Epidermal melanocyte (primary cell): ENCODE results near the gene NPTX1.

ENCODE experiments used
- DNase-seq: peaks from one replicate; pipeline ENCODE4 v3.0.0; 2011; ENCODE audit warnings: low spot score; ENCODE audit not compliant: insufficient read length

The NPTX1 gene

DNA sequence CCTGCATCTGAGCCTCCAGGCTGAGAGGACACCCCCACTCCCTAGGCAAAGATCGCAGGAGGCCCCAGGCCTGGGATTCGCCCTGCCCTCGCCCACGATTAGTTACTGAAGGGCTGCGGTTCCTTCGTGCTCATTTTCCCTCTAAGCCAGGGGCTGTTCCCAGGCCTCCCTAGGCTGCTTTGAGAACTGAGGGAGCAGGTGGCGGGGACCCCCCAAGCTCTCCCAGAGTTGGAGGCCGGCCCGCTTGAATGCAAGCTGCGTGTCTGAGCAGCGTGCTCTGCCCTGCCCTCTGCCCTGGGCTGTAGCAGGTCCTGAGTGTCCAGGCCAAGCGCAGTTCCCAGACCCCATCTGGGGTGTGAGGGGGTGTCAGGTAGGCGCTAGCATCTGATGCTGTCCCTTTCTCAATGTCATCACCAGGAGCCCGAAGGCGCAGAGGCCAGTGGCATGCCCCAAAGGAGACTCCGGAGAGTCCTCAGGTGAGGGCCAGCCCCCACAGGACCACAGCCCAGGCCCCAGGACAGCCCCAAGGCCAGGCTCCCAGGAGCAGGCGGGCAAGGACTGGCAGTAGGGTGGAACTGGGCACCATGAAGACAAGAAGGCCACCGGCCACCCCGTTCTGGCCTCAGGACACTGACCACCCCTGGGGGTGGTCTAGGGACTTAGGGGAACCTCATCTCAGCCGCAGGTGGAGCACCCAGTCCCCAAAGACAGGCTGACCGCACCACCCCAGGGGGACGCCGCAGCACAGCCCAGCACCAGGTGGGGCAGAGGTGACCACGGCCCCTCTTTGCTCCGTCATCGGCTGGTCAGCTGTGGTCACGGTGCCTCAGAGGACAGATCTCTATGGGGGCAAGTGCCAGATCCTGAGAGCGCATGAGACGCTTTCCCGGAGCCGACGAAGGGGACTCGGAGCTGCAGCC, 46.8 kb downstream of the NPTX1 start:
- no peak for DNase-seq

DNA sequence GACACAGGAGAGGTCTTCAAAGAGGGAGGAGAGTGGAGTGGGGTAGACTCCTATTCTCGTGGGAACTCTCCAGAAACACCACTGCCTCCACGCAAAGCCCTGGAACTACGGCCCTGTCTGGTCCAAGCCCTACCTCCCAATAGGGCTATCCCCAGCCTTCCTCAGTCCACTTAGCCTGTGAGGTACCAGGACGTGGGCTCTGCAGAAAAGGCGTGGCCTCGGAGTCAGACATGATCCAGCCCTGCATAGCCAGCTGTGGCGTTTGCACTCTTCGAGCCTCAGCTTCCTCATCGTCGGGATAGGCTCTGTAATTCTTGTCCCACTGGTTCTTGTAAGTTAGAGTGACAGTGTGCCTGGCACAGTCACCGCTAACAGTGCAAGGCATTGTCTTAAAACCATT, 47.6 kb downstream of the NPTX1 start:
- DNase-seq: no peak

DNA sequence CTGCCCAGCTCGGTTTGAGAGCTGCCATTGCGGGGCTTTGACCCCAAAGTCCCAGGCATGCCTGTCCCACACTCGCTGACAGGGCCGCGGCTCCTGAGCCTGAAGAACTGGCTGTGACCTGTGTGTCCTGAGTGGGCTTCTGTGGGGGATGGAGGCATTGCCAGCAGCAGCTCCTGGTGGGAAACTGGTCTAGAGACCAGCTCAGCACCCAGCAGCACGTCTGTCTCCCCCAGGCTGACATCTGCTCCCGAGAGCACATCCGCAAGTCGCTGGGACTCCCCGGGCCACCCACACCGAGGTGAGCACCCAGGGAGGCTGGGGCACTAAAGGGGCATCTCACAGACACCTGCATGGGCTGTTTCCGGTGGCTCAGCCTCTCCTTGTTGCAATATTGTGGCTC, 48.0 kb downstream of the NPTX1 start:
- no peak for DNase-seq

DNA sequence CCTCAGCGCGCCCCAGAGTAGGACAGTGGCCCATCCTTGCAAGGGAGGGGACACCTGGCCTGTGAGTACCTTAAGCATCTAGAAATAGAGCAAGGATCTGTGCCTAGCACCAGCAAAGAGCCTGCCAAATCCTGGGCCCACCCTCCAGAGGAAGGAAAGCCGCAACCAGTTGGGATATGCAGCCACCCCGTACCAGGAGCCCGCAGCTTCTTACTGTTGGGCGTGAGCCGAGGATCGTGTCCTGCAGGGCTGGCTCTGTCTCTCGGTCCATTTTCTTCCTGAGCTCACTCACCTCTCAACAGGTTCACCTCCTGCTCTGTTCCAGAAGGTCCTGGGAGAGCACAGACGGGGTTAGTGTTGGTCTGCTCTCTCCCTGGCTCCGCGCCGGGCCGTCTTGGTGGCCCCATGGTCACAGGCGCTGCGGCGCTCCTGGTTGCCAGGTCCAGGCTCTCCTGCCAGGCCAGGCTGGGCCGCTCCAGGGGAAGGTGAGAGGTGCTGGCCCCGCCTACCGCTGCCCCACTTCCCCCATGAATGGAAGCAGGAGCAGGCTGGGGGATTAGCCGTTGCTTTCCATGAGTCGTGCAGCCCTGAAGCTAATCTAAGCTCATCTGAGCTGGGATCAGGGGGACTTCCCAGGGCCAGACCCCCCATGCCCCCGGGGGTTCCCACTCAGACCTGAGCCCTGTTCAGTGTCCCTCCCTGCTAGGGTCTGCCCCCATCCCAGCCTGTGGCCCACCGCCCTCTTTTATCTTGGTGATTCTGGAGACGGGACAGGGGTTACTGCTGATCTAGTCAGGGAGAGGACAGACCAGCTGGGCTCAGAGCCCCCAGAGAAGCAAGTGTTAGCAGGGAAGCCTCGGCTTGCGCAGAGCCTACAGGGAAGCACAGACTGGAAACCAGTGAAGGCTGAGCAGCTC, 48.8 kb downstream of the NPTX1 start:
- no peak for DNase-seq

DNA sequence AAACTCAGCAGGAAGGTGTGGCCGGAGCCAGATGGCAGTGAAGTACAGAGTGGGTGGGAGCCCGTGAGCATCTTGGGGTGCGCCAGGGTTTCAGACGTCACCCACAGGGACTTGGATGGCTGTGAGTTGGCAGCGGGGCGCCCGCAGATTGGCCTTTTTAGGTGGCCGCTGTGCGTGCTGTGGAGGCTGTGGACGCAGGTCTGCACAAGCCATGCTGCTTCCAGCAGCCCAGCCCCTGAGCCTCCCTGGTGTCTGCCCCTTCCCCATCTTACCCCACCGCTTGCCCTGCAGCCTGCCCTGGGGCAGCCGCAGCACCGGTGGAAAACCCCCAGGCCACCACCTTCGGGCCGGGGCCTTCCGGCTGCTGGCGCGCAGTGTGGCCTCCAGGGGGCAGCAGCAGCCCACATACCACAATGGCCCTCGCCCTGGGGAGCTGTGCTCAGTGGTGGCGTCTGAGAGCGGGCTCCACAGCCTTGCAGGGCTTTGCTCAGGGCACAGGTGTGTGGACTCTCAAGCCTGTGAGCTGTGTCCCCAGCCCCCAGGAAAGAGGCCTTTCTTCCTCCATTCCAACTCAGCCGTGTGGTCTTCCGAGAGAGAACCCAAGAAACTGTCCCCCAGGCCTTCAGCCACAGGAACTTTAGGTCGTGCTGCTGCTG, 49.6 kb downstream of the NPTX1 start:
- peak; percentile 92 for DNase-seq

DNA sequence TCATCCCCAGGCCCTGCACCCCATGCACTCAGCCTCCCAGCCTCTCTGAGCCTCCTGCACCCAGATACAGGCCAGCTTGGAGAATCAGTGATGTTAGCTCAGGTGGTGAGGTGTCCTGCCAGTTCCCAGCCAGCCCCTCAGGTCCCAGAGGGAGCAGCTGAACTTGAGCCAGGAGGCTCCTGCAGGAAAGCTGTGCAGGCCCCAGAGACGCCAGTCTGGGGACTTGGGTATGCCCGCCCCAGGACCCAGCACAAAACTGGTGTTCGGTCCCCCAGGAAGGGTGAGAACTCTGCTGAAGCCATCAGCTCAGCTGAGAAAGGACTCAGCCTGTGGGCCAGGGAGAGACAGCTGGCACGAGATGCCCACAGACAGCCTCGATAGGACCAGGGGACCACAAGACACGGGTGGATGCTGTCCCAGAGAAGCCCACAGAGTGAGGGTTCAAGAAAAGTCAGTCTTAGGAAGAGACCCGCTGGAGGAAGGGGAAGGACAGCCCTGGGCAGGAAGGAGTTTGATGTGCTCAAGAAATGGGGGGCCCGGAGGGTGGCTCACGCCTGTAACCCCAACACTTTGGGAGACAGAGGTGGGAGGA, 50.5 kb downstream of the NPTX1 start:
- DNase-seq: peak; percentile 16

DNA sequence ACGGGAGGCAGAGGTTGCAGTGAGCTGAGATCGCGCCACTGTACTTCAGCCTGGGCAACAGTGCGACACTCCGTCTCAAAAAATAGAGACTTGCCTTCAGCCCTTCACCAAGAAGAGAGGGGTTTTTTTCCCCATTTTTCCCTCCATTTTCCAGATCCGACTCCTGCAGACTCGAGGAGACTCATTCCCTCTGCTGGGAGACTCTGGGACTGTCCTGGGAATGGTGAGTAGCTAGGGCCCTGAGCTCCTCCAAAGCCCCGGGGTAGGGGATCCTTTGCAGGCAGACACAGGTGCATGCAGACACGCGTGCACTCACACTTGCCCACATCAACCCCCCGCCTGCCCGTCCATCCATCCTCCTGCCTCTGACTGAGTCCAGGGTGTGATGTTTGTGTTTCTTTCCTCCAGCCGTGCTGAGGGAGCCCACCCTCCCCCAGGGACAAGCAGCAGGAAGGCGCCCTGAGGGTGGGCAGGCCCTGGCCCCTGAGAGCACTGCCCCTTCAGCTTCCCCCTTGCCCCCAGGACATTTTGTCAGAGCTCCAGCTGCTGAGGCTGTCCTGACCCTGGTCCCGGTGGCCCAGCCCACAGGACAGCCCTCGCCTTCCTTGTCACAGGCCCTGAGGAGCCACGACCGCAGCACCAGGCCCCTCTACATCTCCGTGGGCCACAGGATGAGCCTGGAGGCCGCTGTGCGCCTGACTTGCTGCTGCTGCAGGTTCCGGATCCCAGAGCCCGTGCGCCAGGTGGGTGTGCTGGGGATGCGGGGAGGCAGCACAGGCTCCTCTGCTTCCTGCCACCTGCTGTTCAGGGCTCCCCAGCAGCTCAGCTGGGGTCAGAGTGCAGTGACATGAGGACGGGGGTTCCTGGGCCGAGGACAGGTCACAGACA, 51.3 kb downstream of the NPTX1 start:
- DNase-seq: peak; percentile 3

DNA sequence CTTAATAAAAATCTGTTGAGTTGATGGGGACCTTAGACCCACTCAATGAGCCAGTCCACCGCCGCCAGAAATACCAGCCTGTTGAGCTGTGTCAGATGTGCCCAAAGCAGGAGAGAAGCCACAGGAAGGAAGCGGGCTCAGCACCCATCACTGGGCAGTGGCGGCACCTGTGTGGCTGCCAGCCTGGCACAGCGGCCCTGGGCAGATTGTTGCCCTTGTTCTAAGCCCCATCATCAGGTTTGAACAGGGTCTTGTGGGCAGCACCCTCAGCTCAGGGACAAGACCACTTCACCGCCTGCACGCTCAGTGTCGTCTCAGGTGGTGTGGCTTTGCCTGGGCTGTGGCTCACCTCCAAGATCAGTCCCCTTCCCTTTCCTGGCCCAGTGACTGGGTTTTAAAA, 52.1 kb downstream of the NPTX1 start:
- DNase-seq: peak; percentile 8

DNA sequence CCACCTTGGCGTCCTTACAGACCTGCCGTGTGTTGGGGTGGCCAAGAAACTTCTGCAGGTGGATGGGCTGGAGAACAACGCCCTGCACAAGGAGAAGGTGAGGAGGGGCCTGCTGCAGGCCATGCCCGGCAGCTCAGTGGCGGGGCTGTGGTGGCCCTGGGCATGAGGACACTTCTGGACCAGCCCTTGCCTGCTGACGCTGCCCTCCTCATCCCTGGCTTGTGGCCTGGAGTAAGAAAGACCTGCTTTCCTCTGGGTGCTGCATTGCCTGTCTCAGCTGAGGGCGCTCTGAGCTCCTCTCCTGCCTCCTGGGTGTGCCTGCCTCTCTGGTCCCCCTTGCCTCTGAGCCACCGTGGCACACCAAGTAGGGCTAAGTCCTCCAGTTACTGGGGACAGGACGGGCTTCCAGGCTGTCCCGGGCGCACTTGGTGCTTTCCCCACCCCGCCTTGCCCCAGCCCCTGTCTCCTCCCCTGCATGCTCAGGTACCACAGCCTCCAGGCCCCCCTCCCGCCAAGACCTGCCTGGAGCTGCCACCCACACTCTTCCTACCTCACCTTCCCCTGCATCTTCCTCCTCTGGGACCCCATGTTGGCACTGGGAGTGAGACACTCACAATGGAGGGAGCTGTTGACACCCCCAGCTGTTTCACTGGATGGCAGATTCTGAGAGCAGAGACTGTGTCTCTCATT, 52.7 kb downstream of the NPTX1 start:
- DNase-seq: no peak

DNA sequence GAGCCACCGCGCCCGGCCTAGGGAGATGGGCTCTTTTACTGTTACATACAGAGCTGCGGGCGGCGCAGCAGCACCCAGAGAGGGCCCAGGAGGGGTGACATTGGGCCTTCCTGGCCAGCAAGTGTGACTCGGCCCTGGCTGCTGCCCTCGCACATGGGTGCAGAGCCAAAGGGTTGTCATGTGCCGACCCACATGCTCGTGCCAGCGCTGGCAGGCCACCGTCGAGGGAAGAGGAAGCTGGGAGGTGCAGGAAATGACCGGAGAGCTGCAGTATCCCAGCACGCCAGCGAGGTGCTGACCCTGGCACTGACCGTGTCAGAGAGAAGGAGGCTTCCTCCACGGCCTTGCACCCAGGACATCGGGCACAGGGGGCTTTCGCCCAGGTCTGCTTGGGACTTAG, 53.4 kb downstream of the NPTX1 start:
- no peak for DNase-seq

DNA sequence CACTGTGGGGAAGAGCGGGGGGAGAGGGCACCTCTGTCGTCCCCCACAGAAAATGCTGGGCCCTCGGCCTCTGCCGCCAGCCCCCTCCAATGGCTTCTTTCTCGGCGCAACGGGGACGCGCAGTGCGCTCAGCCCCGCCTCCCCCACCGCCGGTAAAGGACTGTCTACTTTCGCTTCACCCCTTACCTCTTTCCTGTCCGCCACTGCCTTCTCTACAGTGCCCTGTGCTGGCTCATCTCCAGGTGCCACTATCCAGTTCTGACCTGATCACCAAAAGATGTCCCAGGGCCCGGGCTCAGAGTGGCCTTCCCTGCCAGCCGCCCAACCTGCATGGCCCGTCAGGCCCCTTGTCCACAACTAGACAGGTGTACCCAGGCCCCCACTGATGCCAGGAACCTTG, 54.1 kb downstream of the NPTX1 start:
- DNase-seq: no peak

DNA sequence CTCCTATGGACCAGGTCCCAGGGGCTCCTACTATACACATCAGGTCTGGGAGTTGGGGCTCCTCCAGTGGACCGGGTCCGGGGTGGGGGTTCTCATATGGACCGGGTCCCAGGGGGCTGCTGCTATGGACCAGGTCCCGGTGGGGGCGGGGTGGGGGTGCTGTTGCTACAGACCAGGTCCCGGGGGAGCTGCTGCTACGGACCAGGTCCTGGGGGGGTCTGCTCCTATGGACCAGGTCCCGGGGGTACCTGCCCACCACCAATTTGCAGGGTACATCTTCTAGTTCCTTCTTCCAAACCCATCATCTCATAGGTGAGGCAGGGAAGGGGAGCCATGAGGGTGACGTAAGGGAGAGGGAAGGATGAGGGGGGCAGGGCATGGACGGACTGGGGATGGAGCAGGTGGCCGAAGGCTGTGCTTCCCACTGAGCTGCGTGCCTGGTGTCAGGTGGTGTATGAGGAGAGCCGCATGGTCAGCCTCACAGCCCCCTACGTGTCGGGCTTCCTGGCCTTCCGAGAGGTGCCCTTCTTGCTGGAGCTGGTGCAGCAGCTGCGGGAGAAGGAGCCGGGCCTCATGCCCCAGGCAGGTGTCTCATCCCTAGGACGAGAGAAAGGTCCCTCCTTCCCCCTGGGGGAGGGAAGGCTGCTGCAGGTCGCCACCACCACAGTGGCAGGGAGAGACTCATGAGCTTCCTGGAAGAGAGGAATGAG, 54.9 kb downstream of the NPTX1 start:
- peak; percentile 9 for DNase-seq

DNA sequence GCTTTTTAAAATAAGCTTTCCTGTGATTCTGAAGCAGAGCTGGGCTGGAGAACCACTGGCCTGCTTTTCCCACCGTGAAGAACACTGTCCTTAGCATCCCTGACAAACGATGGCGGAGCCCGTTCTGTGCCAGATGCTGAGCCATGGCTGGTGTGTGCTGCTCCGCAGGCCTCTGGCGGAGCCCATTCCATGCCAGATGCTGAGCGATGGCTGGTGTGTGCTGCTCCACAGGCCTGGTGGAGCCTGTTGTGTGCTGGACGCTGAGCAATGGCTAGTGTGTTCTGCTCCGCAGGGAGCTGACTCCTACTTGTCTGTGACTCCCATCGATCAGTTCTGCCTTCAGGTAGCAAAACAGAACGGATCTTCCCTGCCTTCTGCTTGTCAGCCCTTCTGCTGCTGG, 57.2 kb downstream of the NPTX1 start:
- DNase-seq: no peak

DNA sequence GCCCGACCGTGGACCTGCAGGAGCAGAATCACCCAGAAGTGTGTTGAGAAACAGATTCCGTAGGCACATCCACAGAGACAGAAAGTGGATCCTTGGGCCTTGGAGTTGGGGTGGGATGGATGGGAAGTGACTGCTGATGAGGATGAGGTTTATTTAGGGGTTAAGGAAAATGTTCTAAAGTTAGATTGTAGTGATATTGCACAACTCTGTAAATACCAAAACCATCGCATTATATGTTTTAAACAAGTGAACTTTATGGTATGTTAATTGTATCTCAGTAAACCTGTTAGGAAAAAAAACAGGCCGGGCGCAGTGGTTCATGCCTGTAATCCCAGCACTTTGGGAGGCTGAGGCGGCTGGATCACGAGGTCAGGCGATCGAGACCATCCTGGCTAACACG, 57.8 kb downstream of the NPTX1 start:
- DNase-seq: no peak
